Activated T-helper 1 cell treated with anti-CD3 and anti-CD28 coated beads, Interleukin-12 subunit alpha, Interleukin-12 subunit beta, Interleukin-2, Interleukin-4 antibody, amounts not matched to agents 30 ng/mL and 10 ng/mL and 1 ng/mL, durations not matched to agents 14 hours and 24 hours and 36 hours (primary cell): ENCODE measurements around the gene FPGS. TPM values are rescaled to one million over a fixed set of nuclear protein-coding genes. Genes with fewer than 3 reads are reported as not detected.

Source experiments
- DNase-seq: peaks from one replicate; pipeline ENCODE4 v3.0.0; 2021; ENCODE audit warnings: low spot score
- H3K27ac Mint-ChIP-seq: one replicate; pipeline ENCODE4 v1.8.0; 2021; ENCODE audit warnings: mild to moderate bottlenecking, mixed read lengths
- H3K27me3 Mint-ChIP-seq: one replicate; pipeline ENCODE4 v1.8.0; 2022; ENCODE audit warnings: mild to moderate bottlenecking, moderate library complexity, mixed read lengths; ENCODE audit not compliant: insufficient read depth
- H3K36me3 Mint-ChIP-seq: one replicate; pipeline ENCODE4 v1.8.0; 2021; ENCODE audit warnings: low read depth, mixed read lengths
- H3K4me1 Mint-ChIP-seq: one replicate; pipeline ENCODE4 v1.8.0; 2021; ENCODE audit warnings: low read depth, mixed read lengths
- H3K4me3 Mint-ChIP-seq: one replicate; pipeline ENCODE4 v1.8.0; 2021; ENCODE audit warnings: mild to moderate bottlenecking, moderate library complexity, mixed read lengths
- H3K9me3 Mint-ChIP-seq: one replicate; pipeline ENCODE4 v1.8.0; 2021; ENCODE audit warnings: mixed read lengths
- intact Hi-C: fragments of 100-400 bp; cut with micrococcal nuclease; formaldehyde crosslinking; loops from one replicate; pipeline ENCODE4 v1.15.1; 2024
- total RNA-seq: library from RNA; stranded (reverse); gene quantifications from 2 replicates; pipeline ENCODE4 v1.2.3, GENCODE V29; 2022

The FPGS gene
- total RNA-seq, 1 donor from 2014 or later = 130 TPM

- intact Hi-C loops = no loop called here
- Mint-ChIP-seq H3K27ac (no peak overlapping the region), H3K9me3 (peaks cover 17% of the 10 kb centered on the region), H3K36me3 (peaks cover 19% of the 10 kb centered on the region), H3K27me3 (no peaks in the 10 kb centered on the region), H3K4me3 (no peak overlapping the region), H3K4me1 (peaks cover 21% of the 10 kb centered on the region)
- DNase-seq = no peak
These were observed 46.2 kb downstream of the FPGS start for GRCh38 chr9:127848756-127849504.

GRCh38 chr9:127850286-127850830 lies 47.7 kb downstream of the FPGS start:
- no peak overlapping the region for H3K27ac Mint-ChIP-seq
- H3K27me3 Mint-ChIP-seq = no peaks in the 10 kb centered on the region
- peaks cover 19% of the 10 kb centered on the region for H3K36me3 Mint-ChIP-seq
- no peak overlapping the region for H3K4me3 Mint-ChIP-seq
- DNase-seq = no peak
- peaks cover 17% of the 10 kb centered on the region for H3K9me3 Mint-ChIP-seq
- intact Hi-C loops = no loop called here
- H3K4me1 Mint-ChIP-seq = peaks cover 21% of the 10 kb centered on the region

GRCh38 chr9:127852829-127853228 lies 50.1 kb downstream of the FPGS start:
- DNase-seq = no peak
- peak overlapping the region; percentile 86 for H3K4me3 Mint-ChIP-seq
- H3K27me3 Mint-ChIP-seq = no peaks in the 10 kb centered on the region
- H3K9me3 Mint-ChIP-seq = peaks cover 17% of the 10 kb centered on the region
- H3K36me3 Mint-ChIP-seq = peaks cover 19% of the 10 kb centered on the region
- intact Hi-C loops = no loop called here
- H3K4me1 Mint-ChIP-seq = peaks cover 21% of the 10 kb centered on the region
- H3K27ac Mint-ChIP-seq = peak overlapping the region; percentile 34

GRCh38 chr9:127853312-127854183 lies 50.9 kb downstream of the FPGS start:
- Mint-ChIP-seq H3K4me1 (peaks cover 21% of the 10 kb centered on the region), H3K4me3 (peak overlapping the region; percentile 86), H3K36me3 (peaks cover 19% of the 10 kb centered on the region), H3K27me3 (no peaks in the 10 kb centered on the region), H3K27ac (peak overlapping the region; percentile 93), H3K9me3 (peaks cover 15% of the 10 kb centered on the region)
- intact Hi-C loops = no loop called here
- no peak for DNase-seq

- Mint-ChIP-seq H3K27ac (peak within 1 kb of the TSS; percentile 93), H3K4me1 (peaks cover 21% of the 10 kb centered on the region), H3K27me3 (peaks cover 2% of the 10 kb centered on the region), H3K36me3 (peaks cover 11% of the 10 kb centered on the region), H3K9me3 (peaks cover 8% of the 10 kb centered on the region), H3K4me3 (peak within 1 kb of the TSS; percentile 86)
- intact Hi-C loops = no loop called here
- no peak for DNase-seq
These were observed 51.6 kb downstream of the FPGS start, which contains the start of gene ENG for GRCh38 chr9:127854184-127854806. TSS of gene ENG (minus strand) at chr9:127854658. CDS start at chr9:127854355, 303 bp downstream.

- H3K4me1 Mint-ChIP-seq = peaks cover 21% of the 10 kb centered on the region
- peaks cover 2% of the 10 kb centered on the region for H3K27me3 Mint-ChIP-seq
- H3K36me3 Mint-ChIP-seq = peaks cover 9% of the 10 kb centered on the region
- no peak overlapping the region for H3K27ac Mint-ChIP-seq
- H3K4me3 Mint-ChIP-seq = peak overlapping the region; percentile 26
- DNase-seq = no peak
- intact Hi-C loops = no loop called here
- peaks cover 4% of the 10 kb centered on the region for H3K9me3 Mint-ChIP-seq
These were observed 52.3 kb downstream of the FPGS start for GRCh38 chr9:127854960-127855359.

- peak overlapping the region; percentile 34 for H3K4me3 Mint-ChIP-seq
- intact Hi-C loops = no loop called here
- DNase-seq = no peak
- peaks cover 4% of the 10 kb centered on the region for H3K9me3 Mint-ChIP-seq
- peak overlapping the region; percentile 67 for H3K27ac Mint-ChIP-seq
- H3K36me3 Mint-ChIP-seq = peaks cover 7% of the 10 kb centered on the region
- H3K4me1 Mint-ChIP-seq = peaks cover 21% of the 10 kb centered on the region
- peaks cover 2% of the 10 kb centered on the region for H3K27me3 Mint-ChIP-seq
These were observed 52.8 kb downstream of the FPGS start for GRCh38 chr9:127855522-127855921.

GRCh38 chr9:127856094-127856728 lies 53.5 kb downstream of the FPGS start:
- Mint-ChIP-seq H3K36me3 (peaks cover 5% of the 10 kb centered on the region), H3K4me1 (peaks cover 21% of the 10 kb centered on the region), H3K27ac (no peak overlapping the region), H3K9me3 (peaks cover 4% of the 10 kb centered on the region), H3K27me3 (peaks cover 3% of the 10 kb centered on the region), H3K4me3 (no peak overlapping the region)
- intact Hi-C loops = no loop called here
- DNase-seq = no peak

GRCh38 chr9:127856729-127857116 lies 54.0 kb downstream of the FPGS start:
- intact Hi-C loops = no loop called here

GRCh38 chr9:127857278-127857677 lies 54.6 kb downstream of the FPGS start:
- H3K4me3 Mint-ChIP-seq = no peak overlapping the region
- intact Hi-C loops = no loop called here
- H3K27me3 Mint-ChIP-seq = peaks cover 3% of the 10 kb centered on the region
- H3K9me3 Mint-ChIP-seq = peaks cover under 1% of the 10 kb centered on the region
- H3K36me3 Mint-ChIP-seq = peaks cover under 1% of the 10 kb centered on the region
- DNase-seq = no peak
- no peak overlapping the region for H3K27ac Mint-ChIP-seq
- H3K4me1 Mint-ChIP-seq = peaks cover 17% of the 10 kb centered on the region

More at GRCh38 chr9:127856729-127857116, 54.0 kb downstream of the FPGS start:
- no peak for DNase-seq
- Mint-ChIP-seq H3K9me3 (peaks cover 4% of the 10 kb centered on the region), H3K4me3 (no peak overlapping the region), H3K36me3 (peaks cover 5% of the 10 kb centered on the region), H3K4me1 (peaks cover 22% of the 10 kb centered on the region), H3K27ac (no peak overlapping the region), H3K27me3 (peaks cover 3% of the 10 kb centered on the region)

- Mint-ChIP-seq H3K36me3 (no peaks in the 10 kb centered on the region), H3K27ac (no peak overlapping the region), H3K9me3 (no peaks in the 10 kb centered on the region), H3K4me1 (peaks cover 16% of the 10 kb centered on the region), H3K27me3 (peaks cover 3% of the 10 kb centered on the region), H3K4me3 (no peak overlapping the region)
- no peak for DNase-seq
- intact Hi-C loops = no loop called here
These were observed 55.4 kb downstream of the FPGS start for GRCh38 chr9:127858041-127858512.

GRCh38 chr9:127860260-127860659 lies 57.6 kb downstream of the FPGS start:
- Mint-ChIP-seq H3K36me3 (no peaks in the 10 kb centered on the region), H3K9me3 (no peaks in the 10 kb centered on the region), H3K4me1 (peaks cover 19% of the 10 kb centered on the region), H3K27me3 (peaks cover 3% of the 10 kb centered on the region), H3K27ac (no peak overlapping the region), H3K4me3 (no peak overlapping the region)
- no peak for DNase-seq
- intact Hi-C loops = no loop called here
